Mesenchymal stem cell (in vitro differentiated cells and primary cell): ENCODE data around the gene SERTAD1.

Source experiments
- DNase-seq: peaks from one replicate; pipeline ENCODE4 v3.0.0-alpha.2; 2013
- H2AFZ ChIP-seq: one replicate; pipeline ENCODE4 v1.6.1; 2013; ENCODE audit warnings: low read depth, mild to moderate bottlenecking, control low read depth, inconsistent platforms, low read length, moderate library complexity
- H2AK5ac ChIP-seq: 2 replicates; pipeline ENCODE4 v1.6.1; 2013; ENCODE audit warnings: low read length, moderate library complexity, mild to moderate bottlenecking, inconsistent platforms; ENCODE audit not compliant: severe bottlenecking
- H2BK120ac ChIP-seq: one replicate; pipeline ENCODE4 v1.6.1; 2013; ENCODE audit warnings: low read depth, mild to moderate bottlenecking, inconsistent platforms, low read length, moderate library complexity
- H2BK12ac ChIP-seq, 2 experiments: one replicate each; pipeline ENCODE4 v1.6.1; 2013; ENCODE audit warnings: inconsistent platforms in 2 of 2, low read length in 2 of 2, mild to moderate bottlenecking in 2 of 2, moderate library complexity in 2 of 2, control low read depth in 1 of 2
- H2BK15ac ChIP-seq: one replicate; pipeline ENCODE4 v1.6.1; 2013; ENCODE audit warnings: mild to moderate bottlenecking, low read depth, inconsistent platforms; ENCODE audit not compliant: poor library complexity, severe bottlenecking
- H2BK5ac ChIP-seq: 2 replicates; pipeline ENCODE4 v1.6.1; 2013; ENCODE audit warnings: low read depth, mild to moderate bottlenecking, low read length, control low read depth, inconsistent platforms; ENCODE audit not compliant: poor library complexity, severe bottlenecking
- H3K14ac ChIP-seq, 2 experiments: one replicate each; pipeline ENCODE4 v1.6.1; 2013; ENCODE audit warnings: inconsistent platforms in 2 of 2, low read length in 2 of 2, control low read depth in 1 of 2, mild to moderate bottlenecking in 1 of 2, moderate library complexity in 1 of 2
- H3K18ac ChIP-seq, 2 experiments: one replicate each; pipeline ENCODE4 v1.6.1; 2013; ENCODE audit warnings: inconsistent platforms in 2 of 2, low read length in 2 of 2, control low read depth in 1 of 2, low read depth in 1 of 2, mild to moderate bottlenecking in 1 of 2
- H3K23ac ChIP-seq, 2 experiments: one replicate each; pipeline ENCODE4 v1.6.1; 2013; ENCODE audit warnings: inconsistent platforms in 2 of 2, low read length in 2 of 2, mild to moderate bottlenecking in 2 of 2, moderate library complexity in 2 of 2, control low read depth in 1 of 2
- H3K27ac ChIP-seq: 2 replicates; pipeline ENCODE4 v1.5.1; 2013; ENCODE audit warnings: mild to moderate bottlenecking, moderate library complexity, low read length, control low read depth, inconsistent platforms; ENCODE audit not compliant: poor library complexity, severe bottlenecking
- H3K27me3 ChIP-seq, 2 experiments: 2 replicates each; pipeline versions ENCODE4 v1.6.1 to v1.7.0; 2013; ENCODE audit warnings: low read length in 2 of 2, mild to moderate bottlenecking in 2 of 2, moderate library complexity in 2 of 2, control low read depth in 1 of 2, inconsistent platforms in 1 of 2; ENCODE audit not compliant: control insufficient read depth in 1 of 2, insufficient read depth in 1 of 2
- H3K36me3 ChIP-seq, 2 experiments: 2 replicates each; pipeline versions ENCODE4 v1.6.1 to v1.7.0; 2013; ENCODE audit warnings: low read length in 2 of 2, control low read depth in 1 of 2, inconsistent platforms in 1 of 2, low read depth in 1 of 2, mild to moderate bottlenecking in 1 of 2; ENCODE audit not compliant: insufficient read depth in 2 of 2, control insufficient read depth in 1 of 2
- H3K4ac ChIP-seq, 2 experiments: one replicate each; pipeline ENCODE4 v1.6.1; 2013; ENCODE audit warnings: inconsistent platforms in 2 of 2, low read length in 2 of 2, mild to moderate bottlenecking in 2 of 2, moderate library complexity in 2 of 2, control low read depth in 1 of 2, low read depth in 1 of 2
- H3K4me1 ChIP-seq: 2 replicates; pipeline ENCODE4 v1.6.1; 2013; ENCODE audit warnings: low read depth, low read length, control low read depth; ENCODE audit not compliant: control insufficient read depth, insufficient read depth
- H3K4me2 ChIP-seq: 2 replicates; pipeline ENCODE4 v1.6.1; 2013; ENCODE audit warnings: low read length, mild to moderate bottlenecking, inconsistent platforms; ENCODE audit not compliant: poor library complexity, severe bottlenecking
- H3K4me3 ChIP-seq, 2 experiments: 2 replicates each; pipeline versions ENCODE4 v1.5.1 to v1.7.0; 2013; ENCODE audit warnings: low read length in 2 of 2, mild to moderate bottlenecking in 2 of 2, control low read depth in 1 of 2, low read depth in 1 of 2; ENCODE audit not compliant: insufficient read depth in 1 of 2
- H3K79me1 ChIP-seq: replicated peaks from 2 replicates; pipeline ENCODE4 v1.6.1; 2013; ENCODE audit warnings: mild to moderate bottlenecking, control low read depth, low read length, inconsistent platforms; ENCODE audit not compliant: poor library complexity, severe bottlenecking
- H3K9ac ChIP-seq: 2 replicates; pipeline ENCODE4 v1.7.0; 2013; ENCODE audit warnings: mild to moderate bottlenecking, low read length, moderate library complexity
- H3K9me3 ChIP-seq: 2 replicates; pipeline ENCODE4 v1.7.0; 2013; ENCODE audit warnings: mild to moderate bottlenecking, low read length; ENCODE audit not compliant: control insufficient read depth
- H4K8ac ChIP-seq: one replicate; pipeline ENCODE4 v1.6.1; 2013; ENCODE audit warnings: inconsistent platforms, mild to moderate bottlenecking, low read length, moderate library complexity
- H4K91ac ChIP-seq: one replicate; pipeline ENCODE4 v1.6.1; 2013; ENCODE audit warnings: mild to moderate bottlenecking, low read length, inconsistent platforms
- WGBS: methylation state at CpG from one replicate; pipeline ENCODE4 v1.1.7; 2013; ENCODE audit warnings: mixed read lengths; 5-methylcytosine and 5-hydroxymethylcytosine counted together

Gene SERTAD1

GRCh38 chr19:40392894-40393517 is 32.8 kb downstream of the SERTAD1 start:
- Histone ChIP-seq H3K4ac (no peak overlapping the region), H2BK5ac (no peak overlapping the region), H3K79me1 (no peaks in the 10 kb centered on the region), H4K91ac (no peak overlapping the region), H3K14ac (no peak overlapping the region), H2AK5ac (no peak overlapping the region), H3K27ac (no peak overlapping the region), H2BK120ac (no peak overlapping the region), H3K4me1 (peaks cover 7% of the 10 kb centered on the region), H2BK15ac (no peak overlapping the region), H2BK12ac (no peak overlapping the region), H3K27me3 (peaks cover 2 to 10% of the 10 kb centered on the region in 2 experiments), H3K36me3 (peaks cover 0 to 7% of the 10 kb centered on the region in 2 experiments), H3K4me2 (no peak overlapping the region), H2AFZ (no peak overlapping the region), H3K4me3 (no peak overlapping the region), H3K9ac (no peak overlapping the region), H3K9me3 (no peaks in the 10 kb centered on the region), H3K18ac (no peak overlapping the region), H4K8ac (no peak overlapping the region), H3K23ac (no peak overlapping the region)
- no peak for DNase-seq
- WGBS = 66% methylated on average over 9 of the region's 9 CpGs

GRCh38 chr19:40392123-40392522 is 33.7 kb downstream of the SERTAD1 start:
- Histone ChIP-seq H3K4me1 (peaks cover 7% of the 10 kb centered on the region), H2BK120ac (no peak overlapping the region), H4K91ac (no peak overlapping the region), H3K79me1 (no peaks in the 10 kb centered on the region), H3K23ac (no peak overlapping the region), H3K4me3 (no peak overlapping the region), H3K18ac (no peak overlapping the region), H2AK5ac (no peak overlapping the region), H3K14ac (no peak overlapping the region), H3K9ac (no peak overlapping the region), H2BK12ac (no peak overlapping the region), H3K36me3 (peaks cover 0 to 2% of the 10 kb centered on the region in 2 experiments), H3K4me2 (no peak overlapping the region), H2BK15ac (no peak overlapping the region), H2BK5ac (no peak overlapping the region), H3K27ac (no peak overlapping the region), H3K27me3 (peaks cover 2 to 10% of the 10 kb centered on the region in 2 experiments), H2AFZ (no peak overlapping the region), H3K9me3 (no peaks in the 10 kb centered on the region), H3K4ac (no peak overlapping the region), H4K8ac (peak overlapping the region; percentile 7)
- no peak for DNase-seq
- WGBS = 84% methylated on average over 8 of the region's 8 CpGs

- H3K79me1 ChIP-seq = no peaks in the 10 kb centered on the region
- no peak within 1 kb of the TSS for H4K8ac ChIP-seq
- no peak within 1 kb of the TSS for H2AK5ac ChIP-seq
- H3K18ac ChIP-seq = no peak within 1 kb of the TSS
- H4K91ac ChIP-seq = peak within 1 kb of the TSS; percentile 35
- no peaks in the 10 kb centered on the region for H3K27me3 ChIP-seq
- H2BK12ac ChIP-seq = no peak within 1 kb of the TSS
- no peak within 1 kb of the TSS for H3K27ac ChIP-seq
- H3K4me1 ChIP-seq = peaks cover 7% of the 10 kb centered on the region
- H2BK15ac ChIP-seq = no peak within 1 kb of the TSS
- no peaks in the 10 kb centered on the region for H3K9me3 ChIP-seq
- H2AFZ ChIP-seq = no peak within 1 kb of the TSS
- no peak within 1 kb of the TSS for H3K4me2 ChIP-seq
- H3K36me3 ChIP-seq = peaks cover 0 to 2% of the 10 kb centered on the region in 2 experiments
- no peak within 1 kb of the TSS for H3K4ac ChIP-seq
- no peak within 1 kb of the TSS for H2BK120ac ChIP-seq
- 89% methylated on average over 10 of the region's 10 CpGs for WGBS
- no peak within 1 kb of the TSS for H3K9ac ChIP-seq
- H2BK5ac ChIP-seq = no peak within 1 kb of the TSS
- no peak within 1 kb of the TSS for H3K14ac ChIP-seq
- H3K23ac ChIP-seq = no peak within 1 kb of the TSS
- no peak within 1 kb of the TSS for H3K4me3 ChIP-seq
- no peak for DNase-seq
Observed at GRCh38 chr19:40390084-40390742, 35.6 kb downstream of the SERTAD1 start, which contains the start of gene HIPK4. HIPK4 (minus strand) TSS chr19:40390181; CDS start chr19:40389902, 279 bp downstream.

- H3K23ac ChIP-seq = no peak overlapping the region
- H3K36me3 ChIP-seq = peaks cover 0 to 2% of the 10 kb centered on the region in 2 experiments
Observed at GRCh38 chr19:40389404-40390083, 36.2 kb downstream of the SERTAD1 start.

More at GRCh38 chr19:40389404-40390083, 36.2 kb downstream of the SERTAD1 start:
- no peak overlapping the region for H3K4me2 ChIP-seq
- no peak overlapping the region for H3K18ac ChIP-seq
- H3K4ac ChIP-seq = no peak overlapping the region
- H2BK12ac ChIP-seq = no peak overlapping the region
- no peaks in the 10 kb centered on the region for H3K9me3 ChIP-seq
- DNase-seq = no peak
- peaks cover 0 to 5% of the 10 kb centered on the region in 2 experiments for H3K27me3 ChIP-seq
- peak overlapping the region; percentile 35 for H4K91ac ChIP-seq
- H3K27ac ChIP-seq = no peak overlapping the region
- H3K79me1 ChIP-seq = no peaks in the 10 kb centered on the region
- no peak overlapping the region for H3K14ac ChIP-seq
- peaks cover under 1% of the 10 kb centered on the region for H3K4me1 ChIP-seq
- H3K4me3 ChIP-seq = no peak overlapping the region
- H2AFZ ChIP-seq = no peak overlapping the region
- H2BK5ac ChIP-seq = no peak overlapping the region
- H2AK5ac ChIP-seq = no peak overlapping the region
- no peak overlapping the region for H4K8ac ChIP-seq
- H2BK120ac ChIP-seq = no peak overlapping the region
- no peak overlapping the region for H3K9ac ChIP-seq
- WGBS = 97% methylated on average over 32 of the region's 33 CpGs
- no peak overlapping the region for H2BK15ac ChIP-seq
